ENCODE results near the gene TTC7B.

Gene TTC7B

DNA sequence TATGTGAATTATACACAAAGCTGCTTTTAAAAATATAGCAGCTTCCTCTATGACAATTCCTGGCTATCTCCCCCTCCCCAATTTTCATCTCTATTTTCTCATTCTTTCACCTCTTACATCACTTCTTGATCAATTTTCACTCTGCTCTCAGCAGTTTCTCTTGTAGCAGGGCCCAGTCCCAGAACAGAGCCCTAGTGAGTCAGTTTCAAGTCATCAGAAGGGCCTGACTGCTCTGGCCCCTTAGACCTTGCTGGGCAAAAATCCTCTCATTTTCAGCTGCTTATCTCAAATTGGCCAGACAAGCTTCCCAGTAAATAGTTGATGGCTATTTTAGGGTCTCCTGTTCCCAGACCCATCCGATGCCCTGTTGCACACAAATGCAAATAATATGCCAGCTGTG, 101.4 kb downstream of the TTC7B start:
- no peak overlapping the region for H3K4me3 ChIP-seq (ENCODE audit: low read length)
- H3K27ac ChIP-seq (ENCODE audit: low read length) = no peak overlapping the region
- H3K9ac ChIP-seq (ENCODE audit: low read length) = no peak overlapping the region
- H3K27me3 ChIP-seq (ENCODE audit: control insufficient read depth, insufficient read depth, low read length) = no peaks in the 10 kb centered on the region
- H3K9me3 ChIP-seq (ENCODE audit: control insufficient read depth, low read depth, low read length) = no peaks in the 10 kb centered on the region
- H3K36me3 ChIP-seq (ENCODE audit: control insufficient read depth, low read depth, low read length) = no peaks in the 10 kb centered on the region
- peaks cover 13% of the 10 kb centered on the region for H3K4me1 ChIP-seq (ENCODE audit: control insufficient read depth, low read depth, low read length)

DNA sequence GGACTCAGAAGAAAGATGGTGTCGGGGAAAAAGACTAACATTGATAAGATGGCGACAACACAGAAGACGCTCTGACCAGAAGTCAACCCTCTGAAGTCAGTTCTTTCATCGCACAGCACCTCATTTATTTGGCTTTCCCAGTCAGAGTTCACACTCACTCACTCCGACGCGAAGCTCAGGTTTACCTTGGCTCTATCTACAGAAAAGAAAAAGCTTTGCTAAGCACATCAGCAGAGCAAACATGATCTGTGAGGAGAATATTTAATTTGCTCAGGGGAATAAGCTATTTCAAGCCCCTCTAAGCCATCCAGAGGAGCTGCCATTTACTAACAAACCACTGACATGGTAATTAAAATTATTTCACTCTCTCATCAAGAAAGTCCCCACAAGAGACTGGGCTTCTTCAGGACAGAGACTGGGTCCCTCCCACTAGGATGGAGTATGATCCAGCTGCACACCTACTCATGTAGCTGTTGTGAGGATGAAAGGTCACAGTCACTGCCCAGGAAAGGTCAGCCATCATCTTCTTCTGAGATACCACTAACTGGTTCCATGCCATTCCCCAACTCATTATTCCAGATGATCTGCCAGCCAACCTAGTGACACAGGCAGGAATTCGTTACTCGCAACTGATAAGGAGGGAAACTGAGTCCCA, 111.4 kb downstream of the TTC7B start:
- Histone ChIP-seq H3K4me1 (ENCODE audit: control insufficient read depth, low read depth, low read length) (no peaks in the 10 kb centered on the region), H3K27me3 (ENCODE audit: control insufficient read depth, insufficient read depth, low read length) (no peaks in the 10 kb centered on the region), H3K9me3 (ENCODE audit: control insufficient read depth, low read depth, low read length) (no peaks in the 10 kb centered on the region), H3K4me3 (ENCODE audit: low read length) (no peak overlapping the region), H3K27ac (ENCODE audit: low read length) (no peak overlapping the region), H3K36me3 (ENCODE audit: control insufficient read depth, low read depth, low read length) (no peaks in the 10 kb centered on the region), H3K9ac (ENCODE audit: low read length) (no peak overlapping the region)

DNA sequence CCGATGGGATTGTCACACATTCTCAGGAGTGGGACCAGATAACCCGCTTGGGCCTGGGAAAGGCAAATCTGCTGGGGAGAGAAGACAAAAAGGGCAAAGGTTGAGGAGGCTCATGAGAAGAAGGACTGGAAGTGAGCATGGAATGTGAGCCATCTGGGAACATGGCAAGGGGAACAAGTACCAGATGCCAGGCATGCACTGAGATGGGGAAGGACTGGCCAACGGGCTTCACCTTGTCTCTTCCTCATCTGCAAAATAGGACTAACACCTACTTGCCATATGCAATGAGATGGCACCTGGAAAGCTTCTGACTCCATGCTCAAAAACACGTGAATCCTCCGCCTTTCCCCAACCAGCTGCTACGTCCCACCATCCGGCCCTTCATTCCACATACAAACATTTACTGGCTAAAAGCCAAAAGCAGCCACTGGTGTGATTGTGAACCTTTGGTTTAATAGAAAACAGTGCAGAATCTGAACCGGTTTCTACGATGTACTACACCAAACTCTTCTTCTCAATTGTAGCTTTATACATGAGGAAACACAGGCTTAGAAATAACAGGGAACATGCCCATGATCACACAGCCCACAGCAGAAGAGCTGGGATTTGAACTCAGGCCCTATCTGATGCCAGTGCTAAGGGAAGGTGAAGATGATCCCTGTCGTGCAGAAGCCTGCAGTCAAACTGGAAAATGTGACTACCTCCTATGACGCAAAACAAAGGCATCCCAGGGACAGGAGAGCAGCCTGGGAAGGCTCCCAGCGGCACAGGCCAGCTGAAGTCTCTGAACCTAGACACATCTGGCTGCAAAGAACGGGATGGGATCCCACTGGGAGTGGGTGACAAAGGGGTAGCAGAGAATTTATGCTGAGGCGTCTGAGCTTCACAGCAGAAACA, 112.1 kb downstream of the TTC7B start:
- Histone ChIP-seq H3K4me1 (ENCODE audit: control insufficient read depth, low read depth, low read length) (no peaks in the 10 kb centered on the region), H3K36me3 (ENCODE audit: control insufficient read depth, low read depth, low read length) (no peaks in the 10 kb centered on the region), H3K9me3 (ENCODE audit: control insufficient read depth, low read depth, low read length) (no peaks in the 10 kb centered on the region), H3K4me3 (ENCODE audit: low read length) (no peak overlapping the region), H3K27ac (ENCODE audit: low read length) (no peak overlapping the region), H3K27me3 (ENCODE audit: control insufficient read depth, insufficient read depth, low read length) (no peaks in the 10 kb centered on the region), H3K9ac (ENCODE audit: low read length) (no peak overlapping the region)

DNA sequence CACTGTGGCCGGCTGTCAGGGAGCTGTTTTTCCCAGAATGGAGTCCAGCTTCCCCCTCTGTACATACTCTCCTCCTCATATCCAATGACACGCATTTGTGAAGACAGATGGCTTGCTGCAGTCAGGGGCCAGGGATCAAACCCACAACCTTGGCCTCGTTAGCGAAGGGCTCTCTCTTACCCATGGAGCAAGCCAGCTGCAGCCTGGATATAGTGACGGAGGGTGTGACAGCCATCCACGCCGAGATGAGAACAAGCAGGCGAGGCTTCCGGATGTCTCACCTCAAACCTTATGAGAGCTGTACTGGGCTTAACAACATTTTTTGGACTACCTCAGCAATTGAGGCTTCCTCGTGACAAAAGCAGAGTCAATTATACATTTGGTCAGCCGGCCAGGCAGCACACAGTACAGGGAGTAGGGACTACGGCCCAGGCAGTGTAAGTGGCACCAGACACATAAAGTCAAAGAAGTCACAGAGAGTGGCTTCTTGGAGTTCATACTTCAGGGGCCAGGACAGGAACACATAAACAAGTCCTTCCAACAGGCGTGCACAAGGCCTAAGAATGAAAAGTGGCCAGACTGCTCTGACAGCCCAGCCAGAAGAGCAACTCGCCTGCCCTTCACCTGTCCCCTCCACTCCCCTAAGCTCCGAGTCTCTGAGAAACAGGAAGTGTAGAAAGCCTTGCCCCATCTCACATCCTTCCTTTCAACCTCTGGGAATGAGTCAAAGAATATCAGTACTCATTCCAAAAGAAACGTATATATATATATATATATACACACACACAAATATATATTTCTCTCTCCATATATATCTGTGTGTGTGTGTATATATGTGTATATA, 115.1 kb downstream of the TTC7B start:
- Histone ChIP-seq H3K9ac (ENCODE audit: low read length) (no peak overlapping the region), H3K4me1 (ENCODE audit: control insufficient read depth, low read depth, low read length) (peaks cover 3% of the 10 kb centered on the region), H3K4me3 (ENCODE audit: low read length) (no peak overlapping the region), H3K27ac (ENCODE audit: low read length) (no peak overlapping the region), H3K36me3 (ENCODE audit: control insufficient read depth, low read depth, low read length) (no peaks in the 10 kb centered on the region), H3K9me3 (ENCODE audit: control insufficient read depth, low read depth, low read length) (no peaks in the 10 kb centered on the region), H3K27me3 (ENCODE audit: control insufficient read depth, insufficient read depth, low read length) (no peaks in the 10 kb centered on the region)

DNA sequence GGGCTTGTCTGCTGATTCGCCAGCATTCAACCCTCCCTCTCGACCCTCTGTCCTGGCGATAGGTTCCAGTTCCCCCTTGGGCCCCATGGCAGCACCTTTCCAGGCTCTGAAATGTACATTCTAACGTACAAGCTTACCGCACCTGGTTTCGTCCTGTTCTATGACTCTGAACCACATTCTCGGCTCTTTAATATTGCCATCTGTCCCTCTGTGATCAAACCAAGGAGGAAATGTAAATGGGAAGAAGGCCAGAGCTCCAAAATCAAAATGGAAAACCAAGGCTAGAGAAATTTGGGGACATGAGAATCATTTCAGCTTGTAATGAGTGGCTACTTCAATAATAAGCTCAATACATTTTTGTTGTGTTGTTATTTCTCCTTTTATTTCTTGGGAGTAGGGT, 117.2 kb downstream of the TTC7B start:
- Histone ChIP-seq H3K9me3 (ENCODE audit: control insufficient read depth, low read depth, low read length) (no peaks in the 10 kb centered on the region), H3K9ac (ENCODE audit: low read length) (no peak overlapping the region), H3K4me1 (ENCODE audit: control insufficient read depth, low read depth, low read length) (peaks cover 3% of the 10 kb centered on the region), H3K4me3 (ENCODE audit: low read length) (no peak overlapping the region), H3K36me3 (ENCODE audit: control insufficient read depth, low read depth, low read length) (no peaks in the 10 kb centered on the region), H3K27me3 (ENCODE audit: control insufficient read depth, insufficient read depth, low read length) (no peaks in the 10 kb centered on the region), H3K27ac (ENCODE audit: low read length) (no peak overlapping the region)

DNA sequence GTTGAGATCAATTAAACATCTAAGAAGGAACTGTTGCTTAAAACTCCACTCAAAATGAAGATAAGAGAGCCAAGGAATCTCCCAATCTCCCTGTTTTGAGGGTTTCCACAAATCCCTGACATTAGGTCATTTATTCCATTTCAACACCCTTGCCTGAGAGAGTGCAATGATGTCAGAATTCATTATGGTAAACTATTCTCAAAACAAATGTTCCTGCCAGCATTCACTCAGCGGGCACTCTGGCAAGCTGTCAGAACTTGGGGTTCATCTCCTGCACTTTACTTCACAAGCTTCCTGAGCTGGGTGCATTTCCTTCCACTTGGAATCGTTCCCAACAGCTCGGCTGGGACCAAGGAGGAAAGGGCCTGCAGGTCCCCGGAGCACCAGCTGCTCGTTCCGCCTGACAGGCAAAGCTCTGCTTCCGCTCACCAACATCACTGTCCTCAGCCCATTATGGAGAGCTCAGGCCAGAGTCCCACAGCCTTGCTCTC, 117.8 kb downstream of the TTC7B start:
- Histone ChIP-seq H3K27ac (ENCODE audit: low read length) (no peak overlapping the region), H3K9me3 (ENCODE audit: control insufficient read depth, low read depth, low read length) (no peaks in the 10 kb centered on the region), H3K9ac (ENCODE audit: low read length) (no peak overlapping the region), H3K36me3 (ENCODE audit: control insufficient read depth, low read depth, low read length) (no peaks in the 10 kb centered on the region), H3K27me3 (ENCODE audit: control insufficient read depth, insufficient read depth, low read length) (no peaks in the 10 kb centered on the region), H3K4me3 (ENCODE audit: low read length) (no peak overlapping the region), H3K4me1 (ENCODE audit: control insufficient read depth, low read depth, low read length) (peaks cover 3% of the 10 kb centered on the region)

DNA sequence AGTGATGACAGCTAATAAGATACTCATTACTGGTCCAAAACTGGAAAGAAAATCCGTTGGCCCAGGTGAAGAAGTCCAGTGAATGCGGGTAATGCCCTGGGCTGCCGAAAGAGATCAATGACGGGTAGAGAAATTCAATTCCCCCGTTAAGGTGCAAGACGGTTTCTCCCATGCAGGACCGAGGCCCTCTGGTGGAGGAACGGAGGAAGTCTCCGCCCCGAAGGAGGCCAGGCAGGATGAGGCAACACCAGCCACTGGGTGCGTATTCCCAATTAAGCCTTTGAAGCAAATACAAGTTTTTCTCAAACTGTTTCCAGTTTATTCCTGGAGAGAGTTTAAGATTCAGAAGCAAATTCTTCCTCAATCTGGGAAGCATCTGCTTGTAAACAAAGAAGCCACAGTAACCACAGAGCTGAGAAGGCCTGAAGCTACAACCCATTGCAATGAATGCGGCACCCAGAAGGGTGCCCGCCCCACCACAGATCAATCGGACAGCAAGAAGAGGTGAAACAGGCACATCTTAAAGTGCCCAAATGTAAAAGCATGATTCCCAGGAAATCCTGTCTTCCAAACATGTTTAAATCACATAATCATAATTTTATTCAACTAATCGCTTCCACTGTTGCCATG, 118.5 kb downstream of the TTC7B start:
- Histone ChIP-seq H3K9me3 (ENCODE audit: control insufficient read depth, low read depth, low read length) (no peaks in the 10 kb centered on the region), H3K9ac (ENCODE audit: low read length) (no peak overlapping the region), H3K36me3 (ENCODE audit: control insufficient read depth, low read depth, low read length) (no peaks in the 10 kb centered on the region), H3K27ac (ENCODE audit: low read length) (no peak overlapping the region), H3K4me1 (ENCODE audit: control insufficient read depth, low read depth, low read length) (peaks cover 3% of the 10 kb centered on the region), H3K27me3 (ENCODE audit: control insufficient read depth, insufficient read depth, low read length) (no peaks in the 10 kb centered on the region), H3K4me3 (ENCODE audit: low read length) (no peak overlapping the region)

DNA sequence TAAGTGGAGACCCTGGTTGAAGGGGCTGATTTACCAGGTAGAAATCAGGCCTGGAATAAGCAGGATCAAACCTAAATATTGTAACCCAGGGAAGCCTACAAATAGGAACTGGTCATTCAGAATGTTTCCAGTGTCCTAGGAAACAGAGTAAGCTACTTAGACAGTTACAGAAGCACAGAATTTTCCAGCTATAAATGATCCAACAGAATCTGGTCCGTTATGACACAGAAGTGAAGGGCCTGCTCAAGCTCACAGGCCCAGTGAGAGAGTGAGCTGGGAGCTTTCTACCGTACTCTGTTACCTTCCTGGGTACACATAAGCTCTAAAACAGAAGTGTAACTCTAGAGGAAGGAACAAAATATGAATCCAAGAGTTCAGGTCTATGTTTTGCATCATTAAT, 119.1 kb downstream of the TTC7B start:
- Histone ChIP-seq H3K4me3 (ENCODE audit: low read length) (no peak overlapping the region), H3K9ac (ENCODE audit: low read length) (no peak overlapping the region), H3K9me3 (ENCODE audit: control insufficient read depth, low read depth, low read length) (no peaks in the 10 kb centered on the region), H3K36me3 (ENCODE audit: control insufficient read depth, low read depth, low read length) (no peaks in the 10 kb centered on the region), H3K4me1 (ENCODE audit: control insufficient read depth, low read depth, low read length) (peaks cover 3% of the 10 kb centered on the region), H3K27me3 (ENCODE audit: control insufficient read depth, insufficient read depth, low read length) (no peaks in the 10 kb centered on the region), H3K27ac (ENCODE audit: low read length) (no peak overlapping the region)

DNA sequence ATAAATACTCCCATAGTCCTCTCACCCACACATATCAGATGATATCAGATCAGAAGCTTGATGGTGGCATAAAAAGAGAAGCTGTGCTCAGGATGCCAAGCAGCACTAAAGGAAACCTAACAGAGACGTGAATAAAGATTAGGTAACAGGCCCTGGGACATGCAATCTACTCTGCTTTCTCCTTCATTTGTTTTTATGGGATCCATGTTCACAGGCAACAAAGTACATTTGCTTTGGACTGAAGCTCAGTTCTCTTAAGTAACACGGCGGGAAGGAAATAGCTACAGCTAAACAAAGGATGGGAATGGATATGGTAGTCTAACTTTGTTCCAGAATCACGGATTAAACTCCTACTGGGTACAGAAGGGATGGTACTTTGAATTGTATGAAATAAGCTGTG, 119.5 kb downstream of the TTC7B start:
- no peaks in the 10 kb centered on the region for H3K27me3 ChIP-seq (ENCODE audit: control insufficient read depth, insufficient read depth, low read length)
- no peak overlapping the region for H3K27ac ChIP-seq (ENCODE audit: low read length)
- peaks cover 3% of the 10 kb centered on the region for H3K4me1 ChIP-seq (ENCODE audit: control insufficient read depth, low read depth, low read length)
- H3K4me3 ChIP-seq (ENCODE audit: low read length) = no peak overlapping the region
- no peaks in the 10 kb centered on the region for H3K36me3 ChIP-seq (ENCODE audit: control insufficient read depth, low read depth, low read length)
- no peaks in the 10 kb centered on the region for H3K9me3 ChIP-seq (ENCODE audit: control insufficient read depth, low read depth, low read length)
- H3K9ac ChIP-seq (ENCODE audit: low read length) = no peak overlapping the region

DNA sequence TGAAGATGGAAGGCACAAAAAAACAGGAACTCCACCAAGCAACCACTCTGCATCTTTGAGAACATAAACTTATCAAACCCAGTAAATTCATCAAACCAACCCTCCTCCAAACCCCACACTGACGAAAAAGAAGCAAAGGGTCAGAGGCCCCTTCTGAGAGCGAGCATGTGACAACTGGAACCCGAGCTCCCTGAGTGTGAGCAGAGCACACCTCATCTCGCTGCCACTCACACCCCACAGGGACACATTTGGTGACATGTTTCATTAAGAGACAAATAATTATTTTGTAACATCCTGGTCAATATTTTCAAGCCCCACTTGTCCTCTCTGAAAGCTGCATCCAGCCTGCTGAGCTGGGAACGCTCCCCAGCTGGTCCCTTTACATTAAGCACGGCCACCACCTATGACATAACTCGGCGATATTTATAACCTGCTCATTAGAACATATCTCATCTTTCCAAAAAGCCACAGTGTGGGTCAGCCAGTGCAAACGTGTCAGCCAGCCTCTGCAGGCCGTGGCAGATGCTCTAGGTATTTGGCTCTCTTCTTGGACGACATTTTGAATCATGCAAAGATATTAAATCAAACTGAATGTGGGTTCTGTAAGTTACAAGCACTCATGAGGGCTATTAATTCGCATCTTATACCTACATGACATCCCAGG, 120.1 kb downstream of the TTC7B start:
- no peaks in the 10 kb centered on the region for H3K36me3 ChIP-seq (ENCODE audit: control insufficient read depth, low read depth, low read length)
- no peaks in the 10 kb centered on the region for H3K9me3 ChIP-seq (ENCODE audit: control insufficient read depth, low read depth, low read length)
- H3K27ac ChIP-seq (ENCODE audit: low read length) = no peak overlapping the region
- H3K4me1 ChIP-seq (ENCODE audit: control insufficient read depth, low read depth, low read length) = peaks cover 3% of the 10 kb centered on the region
- H3K27me3 ChIP-seq (ENCODE audit: control insufficient read depth, insufficient read depth, low read length) = no peaks in the 10 kb centered on the region
- H3K4me3 ChIP-seq (ENCODE audit: low read length) = no peak overlapping the region
- H3K9ac ChIP-seq (ENCODE audit: low read length) = no peak overlapping the region
